OCI-LY7 (cell line): ENCODE results near the gene NRXN2. TPM values are rescaled to one million over a fixed set of nuclear protein-coding genes. Genes with fewer than 3 reads are reported as not detected.

Source experiments
- BruUV-seq: library from RNA; stranded (reverse); fragments of 400-500 nt; replicated peaks from 2 replicates; lab custom pipeline; 2021; lab: Mats Ljungman, UMichigan
- CTCF ChIA-PET: fragments of 300-600 bp; sonication (Branson Sonifier 250); formaldehyde crosslinking; loops from one replicate; lab custom pipeline; 2022; ENCODE audit warnings: antibody characterized with exemption; ENCODE audit not compliant: unreplicated experiment; lab: Charles Lee
- POLR2A ChIA-PET: fragments of 300-600 bp; sonication (Branson Sonifier 250); formaldehyde crosslinking; loops from one replicate; lab custom pipeline; 2022; ENCODE audit warnings: antibody characterized with exemption; lab: Charles Lee
- DNase-seq: peaks from one replicate; pipeline ENCODE4 v3.0.0-alpha.2; 2015; ENCODE audit warnings: low spot score
- H2AFZ ChIP-seq: fragments of 200-600 bp; sonication (generic), shearing (Covaris generic); 2 replicates; pipeline ENCODE4 v1.6.1; 2014; ENCODE audit warnings: mild to moderate bottlenecking, antibody characterized with exemption, low read length, moderate library complexity
- H3K27ac ChIP-seq: fragments of 200-600 bp; sonication (generic); 2 replicates; pipeline ENCODE4 v1.5.1; 2014; ENCODE audit warnings: mixed run types, low read depth, mild to moderate bottlenecking, moderate library complexity, low read length, inconsistent platforms; ENCODE audit not compliant: poor library complexity, severe bottlenecking
- H3K36me3 ChIP-seq: fragments of 200-600 bp; sonication (generic); 2 replicates; pipeline ENCODE4 v1.6.1; 2014; ENCODE audit warnings: mild to moderate bottlenecking, antibody characterized with exemption, low read length, moderate library complexity, mixed read lengths; ENCODE audit not compliant: insufficient read depth
- H3K4me1 ChIP-seq: fragments of 200-600 bp; sonication (generic); 2 replicates; pipeline ENCODE4 v1.5.1; 2014; ENCODE audit warnings: mild to moderate bottlenecking, low read length; ENCODE audit not compliant: insufficient read depth, poor library complexity, severe bottlenecking
- H3K4me2 ChIP-seq: fragments of 200-600 bp; sonication (generic); 2 replicates; pipeline ENCODE4 v1.6.1; 2014; ENCODE audit warnings: mild to moderate bottlenecking, low read length
- H3K4me3 ChIP-seq: fragments of 200-600 bp; sonication (generic); 2 replicates; pipeline ENCODE4 v1.5.1; 2014; ENCODE audit warnings: mild to moderate bottlenecking, low read depth, low read length; ENCODE audit not compliant: poor library complexity, severe bottlenecking
- H3K79me2 ChIP-seq: fragments of 200-600 bp; sonication (generic); 2 replicates; pipeline ENCODE4 v1.6.1; 2016; ENCODE audit warnings: low read depth, mild to moderate bottlenecking, low read length, moderate library complexity, mixed read lengths; ENCODE audit not compliant: insufficient read depth
- H3K9me2 ChIP-seq: fragments of 200-600 bp; sonication (generic); 2 replicates; pipeline ENCODE4 v1.6.1; 2016; ENCODE audit warnings: mild to moderate bottlenecking, low read length, mixed read lengths; ENCODE audit not compliant: insufficient read depth
- H3K9me3 ChIP-seq: fragments of 200-600 bp; sonication (generic); 2 replicates; pipeline ENCODE4 v1.6.1; 2014; ENCODE audit warnings: mild to moderate bottlenecking, mixed run types, low read length, mixed read lengths
- H4K20me1 ChIP-seq: fragments of 200-600 bp; sonication (generic); 2 replicates; pipeline ENCODE4 v1.6.1; 2014; ENCODE audit warnings: mild to moderate bottlenecking, antibody characterized with exemption, low read length, moderate library complexity, mixed read lengths; ENCODE audit not compliant: insufficient read depth
- CTCF ChIP-seq: fragments of 200-600 bp; sonication (generic); conservative IDR thresholded peaks from 2 replicates; pipeline ENCODE4 v1.5.1; 2014; ENCODE audit warnings: mild to moderate bottlenecking, antibody characterized with exemption, low read length, moderate library complexity, mixed read lengths
- EZH2phosphoT487 ChIP-seq: fragments of 200-600 bp; sonication (generic); IDR thresholded peaks from 2 replicates; pipeline ENCODE4 v1.6.1; 2018; ENCODE audit warnings: low read depth, borderline replicate concordance, mild to moderate bottlenecking, mixed run types, antibody characterized with exemption, low read length, moderate library complexity, mixed read lengths
- intact Hi-C: fragments of 100-400 bp; cut with micrococcal nuclease; formaldehyde crosslinking; loops from one replicate; pipeline ENCODE4 v1.10.0; 2022; ENCODE audit not compliant: unreplicated experiment
- total RNA-seq, 2 experiments: library from RNA; depleted of rRNA in 1 of 2; stranded (reverse); fragments of >200 nt in 1 of 2; shearing (Covaris generic) in 1 of 2; gene quantifications; 2 replicates each; pipeline ENCODE4 v1.2.3, GENCODE V29; 2014 to 2022

NRXN2 gene
- total RNA-seq, 2 experiments from 2014 or later = 2.4 to 3.3 TPM

- no peak for TF ChIP-seq CTCF
- TF ChIP-seq EZH2phosphoT487 = no peak
- no peaks in the 10 kb centered on the region for H4K20me1 ChIP-seq
- ChIA-PET CTCF (no interaction called here), POLR2A (no interaction called here)
- intact Hi-C loops = loop anchor here (10.0 kb wide), 1 partner anchor 281 kb away; no protein-coding TSS in a partner anchor
- no peak overlapping the region for H3K4me3 ChIP-seq
- H3K9me2 ChIP-seq = no peaks in the 10 kb centered on the region
- H3K36me3 ChIP-seq = no peaks in the 10 kb centered on the region
- no TSS peak for BruUV-seq
- no peaks in the 10 kb centered on the region for H3K9me3 ChIP-seq
- peaks cover 17% of the 10 kb centered on the region for H3K4me1 ChIP-seq
- H3K4me2 ChIP-seq = no peak overlapping the region
- no peak overlapping the region for H3K27ac ChIP-seq
- H2AFZ ChIP-seq = no peak overlapping the region
- H3K79me2 ChIP-seq = no peaks in the 10 kb centered on the region
- no peak for DNase-seq
These were observed 66.9 kb downstream of the NRXN2 start for GRCh38 chr11:64655941-64656601.

- TF ChIP-seq EZH2phosphoT487 (no peak), CTCF (no peak)
- Histone ChIP-seq H3K4me1 (peaks cover 17% of the 10 kb centered on the region), H2AFZ (peak overlapping the region; percentile 73), H3K4me2 (peak overlapping the region; percentile 45), H3K9me3 (no peaks in the 10 kb centered on the region), H3K79me2 (no peaks in the 10 kb centered on the region), H3K9me2 (no peaks in the 10 kb centered on the region), H4K20me1 (no peaks in the 10 kb centered on the region), H3K36me3 (no peaks in the 10 kb centered on the region), H3K4me3 (no peak overlapping the region), H3K27ac (peak overlapping the region; percentile 44)
- peak; percentile 65 for DNase-seq
- CTCF ChIA-PET = interaction anchor here (0.5 kb wide), 1 partner anchor 109 kb away, joined by 3 read pairs; no protein-coding TSS in a partner anchor
- BruUV-seq = no TSS peak
- POLR2A ChIA-PET = interaction anchor here (0.6 kb wide), 1 partner anchor 11 kb away, joined by 4 read pairs; no protein-coding TSS in a partner anchor
- intact Hi-C loops = loop anchor here (10.0 kb wide), 1 partner anchor 280 kb away; no protein-coding TSS in a partner anchor
These were observed 67.9 kb downstream of the NRXN2 start for GRCh38 chr11:64654958-64655541.
